ENCODE results near the gene GANAB.

The GANAB gene

GRCh38 chr11:62678433-62678769 is 32.0 kb upstream of the GANAB start:
- H2AFZ ChIP-seq (ENCODE audit: low read length), result no peak overlapping the region
- peaks cover 18% of the 10 kb centered on the region for H3K4me1 ChIP-seq (ENCODE audit: insufficient read depth, low read length, poor library complexity, severe bottlenecking)
- H4K20me1 ChIP-seq (ENCODE audit: insufficient read depth, low read length, poor library complexity, severe bottlenecking), result peaks cover 22% of the 10 kb centered on the region
- no peaks in the 10 kb centered on the region for H3K9me3 ChIP-seq (ENCODE audit: insufficient read depth, low read depth, low read length)
- no peaks in the 10 kb centered on the region for H3K27me3 ChIP-seq (ENCODE audit: insufficient read depth, low read length, poor library complexity, severe bottlenecking)
- no peak for TF ChIP-seq CTCF (conservative IDR thresholded peaks at IDR 0.05; ENCODE audit: low read length)
- TF ChIP-seq EZH2phosphoT487 (IDR thresholded peaks at IDR 0.05; ENCODE audit: borderline replicate concordance), result no peak
- H3K4me3 ChIP-seq (ENCODE audit: low read length, poor library complexity, severe bottlenecking), result peak overlapping the region; percentile 91
- H3F3A ChIP-seq (ENCODE audit: low read depth), result no peaks in the 10 kb centered on the region
- no peaks in the 10 kb centered on the region for H3K9me2 ChIP-seq (replicated peaks; ENCODE audit: low read depth, low read length)
- H3K79me2 ChIP-seq (ENCODE audit: insufficient read depth, low read length), result peaks cover 45% of the 10 kb centered on the region
- peak overlapping the region; percentile 85 for H3K4me2 ChIP-seq (ENCODE audit: low read depth, low read length, poor library complexity, severe bottlenecking)
- no peaks in the 10 kb centered on the region; the same call in 1 of the 2 replicates for H3K36me3 ChIP-seq (ENCODE audit: insufficient read depth, low read length)
- H3K9ac ChIP-seq (ENCODE audit: low read depth, low read length, poor library complexity, severe bottlenecking), result peak overlapping the region; percentile 90

- Histone ChIP-seq H4K20me1 (ENCODE audit: insufficient read depth, low read length, poor library complexity, severe bottlenecking) (peaks cover 29% of the 10 kb centered on the region), H3K36me3 (ENCODE audit: insufficient read depth, low read length) (no peaks in the 10 kb centered on the region; the same call in 1 of the 2 replicates), H3K9me3 (ENCODE audit: insufficient read depth, low read depth, low read length) (no peaks in the 10 kb centered on the region), H2AFZ (ENCODE audit: low read length) (no peak overlapping the region), H3K9ac (ENCODE audit: low read depth, low read length, poor library complexity, severe bottlenecking) (peak overlapping the region; percentile 90), H3K79me2 (ENCODE audit: insufficient read depth, low read length) (peaks cover 52% of the 10 kb centered on the region), H3K27me3 (ENCODE audit: insufficient read depth, low read length, poor library complexity, severe bottlenecking) (no peaks in the 10 kb centered on the region), H3K4me1 (ENCODE audit: insufficient read depth, low read length, poor library complexity, severe bottlenecking) (peaks cover 25% of the 10 kb centered on the region), H3K9me2 (replicated peaks; ENCODE audit: low read depth, low read length) (no peaks in the 10 kb centered on the region), H3F3A (ENCODE audit: low read depth) (no peaks in the 10 kb centered on the region), H3K4me3 (ENCODE audit: low read length, poor library complexity, severe bottlenecking) (peak overlapping the region; percentile 91), H3K4me2 (ENCODE audit: low read depth, low read length, poor library complexity, severe bottlenecking) (peak overlapping the region; percentile 85)
- no peak for TF ChIP-seq EZH2phosphoT487 (IDR thresholded peaks at IDR 0.05; ENCODE audit: borderline replicate concordance)
- TF ChIP-seq CTCF (conservative IDR thresholded peaks at IDR 0.05; ENCODE audit: low read length), result no peak
Observed at GRCh38 chr11:62677714-62678113, 31.3 kb upstream of the GANAB start.

DNA sequence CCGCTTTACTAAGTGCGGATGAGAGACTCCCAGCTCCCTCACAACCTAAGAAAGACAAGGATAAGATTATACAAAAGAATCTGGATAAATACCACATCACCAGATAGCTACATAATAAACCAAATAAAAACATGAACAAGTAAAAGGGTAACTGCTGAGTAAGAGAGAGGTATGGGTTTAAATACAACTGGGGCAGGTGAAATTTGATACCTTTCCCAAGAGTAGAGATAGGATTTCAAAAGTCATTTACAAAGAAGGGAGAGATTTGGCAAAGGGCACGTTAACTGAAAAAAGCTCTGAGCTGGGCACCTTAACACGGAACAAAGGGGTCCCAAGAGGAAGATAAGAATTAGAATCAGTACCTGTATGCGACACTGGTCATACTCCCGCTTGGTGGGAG is 30.7 kb upstream of the GANAB start:
- H3K36me3 ChIP-seq (ENCODE audit: insufficient read depth, low read length), result no peaks in the 10 kb centered on the region; the same call in 1 of the 2 replicates
- H3K9me3 ChIP-seq (ENCODE audit: insufficient read depth, low read depth, low read length), result no peaks in the 10 kb centered on the region
- H3K4me3 ChIP-seq (ENCODE audit: low read length, poor library complexity, severe bottlenecking), result peak overlapping the region; percentile 91
- H3K9me2 ChIP-seq (replicated peaks; ENCODE audit: low read depth, low read length), result no peaks in the 10 kb centered on the region
- H3K4me2 ChIP-seq (ENCODE audit: low read depth, low read length, poor library complexity, severe bottlenecking), result peak overlapping the region; percentile 85
- H4K20me1 ChIP-seq (ENCODE audit: insufficient read depth, low read length, poor library complexity, severe bottlenecking), result peaks cover 33% of the 10 kb centered on the region
- no peak for TF ChIP-seq EZH2phosphoT487 (IDR thresholded peaks at IDR 0.05; ENCODE audit: borderline replicate concordance)
- TF ChIP-seq CTCF (conservative IDR thresholded peaks at IDR 0.05; ENCODE audit: low read length), result no peak
- no peaks in the 10 kb centered on the region for H3K27me3 ChIP-seq (ENCODE audit: insufficient read depth, low read length, poor library complexity, severe bottlenecking)
- H3K79me2 ChIP-seq (ENCODE audit: insufficient read depth, low read length), result peaks cover 57% of the 10 kb centered on the region
- H2AFZ ChIP-seq (ENCODE audit: low read length), result no peak overlapping the region
- no peaks in the 10 kb centered on the region for H3F3A ChIP-seq (ENCODE audit: low read depth)
- peaks cover 29% of the 10 kb centered on the region for H3K4me1 ChIP-seq (ENCODE audit: insufficient read depth, low read length, poor library complexity, severe bottlenecking)
- peak overlapping the region; percentile 90 for H3K9ac ChIP-seq (ENCODE audit: low read depth, low read length, poor library complexity, severe bottlenecking)
